ENCODE results near the gene SYT9.
"Not testable (repeated sequence)": the region's sequence is repeated elsewhere in the genome, so short reads cannot be mapped to it uniquely, and the experiment has no call there.

The SYT9 gene

GRCh38 chr11:7303146-7303545, 51.4 kb downstream of the SYT9 start:
- no peak overlapping the region for H3K4me3 ChIP-seq (ENCODE audit: low read length)
- no peaks in the 10 kb centered on the region for H3K36me3 ChIP-seq (ENCODE audit: insufficient read depth, low read length)
- H3K27me3 ChIP-seq (ENCODE audit: insufficient read depth, low read length), result no peaks in the 10 kb centered on the region
- 88% methylated on average over 10 of the region's 11 CpGs for WGBS
- no peaks in the 10 kb centered on the region for H3K4me1 ChIP-seq (ENCODE audit: insufficient read depth, low read length)
- H3K9ac ChIP-seq (ENCODE audit: low read depth, low read length), result no peak overlapping the region
- H3K27ac ChIP-seq (ENCODE audit: low read depth, low read length), result no peak overlapping the region
- no peaks in the 10 kb centered on the region for H3K9me3 ChIP-seq (ENCODE audit: insufficient read depth, low read depth, low read length)

GRCh38 chr11:7306900-7307299, 55.2 kb downstream of the SYT9 start:
- Histone ChIP-seq H3K9me3 (ENCODE audit: insufficient read depth, low read depth, low read length) (no peaks in the 10 kb centered on the region), H3K9ac (ENCODE audit: low read depth, low read length) (no peak overlapping the region), H3K27ac (ENCODE audit: low read depth, low read length) (no peak overlapping the region), H3K36me3 (ENCODE audit: insufficient read depth, low read length) (no peaks in the 10 kb centered on the region), H3K4me3 (ENCODE audit: low read length) (no peak overlapping the region), H3K4me1 (ENCODE audit: insufficient read depth, low read length) (no peaks in the 10 kb centered on the region), H3K27me3 (ENCODE audit: insufficient read depth, low read length) (no peaks in the 10 kb centered on the region)
- WGBS, result 100% methylated on average over 1 of the region's 2 CpGs

GRCh38 chr11:7307836-7308235, 56.1 kb downstream of the SYT9 start:
- no peaks in the 10 kb centered on the region for H3K27me3 ChIP-seq (ENCODE audit: insufficient read depth, low read length)
- H3K9me3 ChIP-seq (ENCODE audit: insufficient read depth, low read depth, low read length), result no peaks in the 10 kb centered on the region
- no peak overlapping the region for H3K9ac ChIP-seq (ENCODE audit: low read depth, low read length)
- no peak overlapping the region for H3K4me3 ChIP-seq (ENCODE audit: low read length)
- WGBS, result 93% methylated on average over 2 of the region's 2 CpGs
- no peaks in the 10 kb centered on the region for H3K4me1 ChIP-seq (ENCODE audit: insufficient read depth, low read length)
- no peaks in the 10 kb centered on the region for H3K36me3 ChIP-seq (ENCODE audit: insufficient read depth, low read length)
- H3K27ac ChIP-seq (ENCODE audit: low read depth, low read length), result no peak overlapping the region

GRCh38 chr11:7311903-7312302, 60.2 kb downstream of the SYT9 start:
- WGBS, result 87% methylated on average over 2 of the region's 3 CpGs
- H3K27me3 ChIP-seq (ENCODE audit: insufficient read depth, low read length), result no peaks in the 10 kb centered on the region

GRCh38 chr11:7314811-7315604, 63.3 kb downstream of the SYT9 start:
- H3K4me1 ChIP-seq (ENCODE audit: insufficient read depth, low read length), result peaks cover 11% of the 10 kb centered on the region; the same call in 1 of the 2 replicates
- H3K36me3 ChIP-seq (ENCODE audit: insufficient read depth, low read length), result no peaks in the 10 kb centered on the region
- no peaks in the 10 kb centered on the region for H3K27me3 ChIP-seq (ENCODE audit: insufficient read depth, low read length)
- WGBS, result 88% methylated on average over 4 of the region's 4 CpGs
- H3K4me3 ChIP-seq (ENCODE audit: low read length), result no peak overlapping the region
- no peak overlapping the region for H3K27ac ChIP-seq (ENCODE audit: low read depth, low read length)
- no peaks in the 10 kb centered on the region for H3K9me3 ChIP-seq (ENCODE audit: insufficient read depth, low read depth, low read length)
- no peak overlapping the region for H3K9ac ChIP-seq (ENCODE audit: low read depth, low read length)

More at GRCh38 chr11:7311903-7312302, 60.2 kb downstream of the SYT9 start:
- H3K9ac ChIP-seq (ENCODE audit: low read depth, low read length), result no peak overlapping the region
- H3K36me3 ChIP-seq (ENCODE audit: insufficient read depth, low read length), result no peaks in the 10 kb centered on the region
- H3K9me3 ChIP-seq (ENCODE audit: insufficient read depth, low read depth, low read length), result no peaks in the 10 kb centered on the region
- H3K4me1 ChIP-seq (ENCODE audit: insufficient read depth, low read length), result peaks cover 2% of the 10 kb centered on the region; the same call in 1 of the 2 replicates
- H3K27ac ChIP-seq (ENCODE audit: low read depth, low read length), result no peak overlapping the region
- H3K4me3 ChIP-seq (ENCODE audit: low read length), result no peak overlapping the region

- 77% methylated on average over 2 of the region's 2 CpGs for WGBS
- Histone ChIP-seq H3K4me1 (ENCODE audit: insufficient read depth, low read length) (peaks cover 11% of the 10 kb centered on the region; the same call in 1 of the 2 replicates), H3K9me3 (ENCODE audit: insufficient read depth, low read depth, low read length) (no peaks in the 10 kb centered on the region), H3K36me3 (ENCODE audit: insufficient read depth, low read length) (no peaks in the 10 kb centered on the region), H3K27me3 (ENCODE audit: insufficient read depth, low read length) (no peaks in the 10 kb centered on the region), H3K9ac (ENCODE audit: low read depth, low read length) (no peak overlapping the region), H3K4me3 (ENCODE audit: low read length) (no peak overlapping the region), H3K27ac (ENCODE audit: low read depth, low read length) (no peak overlapping the region)
These were observed 67.8 kb downstream of the SYT9 start for GRCh38 chr11:7319501-7319900.

GRCh38 chr11:7320306-7320705, 68.6 kb downstream of the SYT9 start:
- Histone ChIP-seq H3K4me3 (ENCODE audit: low read length) (no peak overlapping the region), H3K27me3 (ENCODE audit: insufficient read depth, low read length) (no peaks in the 10 kb centered on the region), H3K4me1 (ENCODE audit: insufficient read depth, low read length) (peaks cover 9% of the 10 kb centered on the region; the same call in 1 of the 2 replicates), H3K27ac (ENCODE audit: low read depth, low read length) (no peak overlapping the region), H3K9ac (ENCODE audit: low read depth, low read length) (no peak overlapping the region), H3K9me3 (ENCODE audit: insufficient read depth, low read depth, low read length) (no peaks in the 10 kb centered on the region), H3K36me3 (ENCODE audit: insufficient read depth, low read length) (no peaks in the 10 kb centered on the region)

- Histone ChIP-seq H3K4me3 (ENCODE audit: low read length) (no peak overlapping the region), H3K9ac (ENCODE audit: low read depth, low read length) (no peak overlapping the region), H3K9me3 (ENCODE audit: insufficient read depth, low read depth, low read length) (no peaks in the 10 kb centered on the region), H3K27me3 (ENCODE audit: insufficient read depth, low read length) (no peaks in the 10 kb centered on the region), H3K27ac (ENCODE audit: low read depth, low read length) (no peak overlapping the region), H3K36me3 (ENCODE audit: insufficient read depth, low read length) (no peaks in the 10 kb centered on the region), H3K4me1 (ENCODE audit: insufficient read depth, low read length) (peaks cover 9% of the 10 kb centered on the region; the same call in 1 of the 2 replicates)
- WGBS, result 84% methylated on average over 7 of the region's 7 CpGs
These were observed 70.1 kb downstream of the SYT9 start for GRCh38 chr11:7321473-7322450.

- Histone ChIP-seq H3K27ac (ENCODE audit: low read depth, low read length) (no peak overlapping the region), H3K9me3 (ENCODE audit: insufficient read depth, low read depth, low read length) (no peaks in the 10 kb centered on the region), H3K9ac (ENCODE audit: low read depth, low read length) (no peak overlapping the region), H3K4me3 (ENCODE audit: low read length) (no peak overlapping the region), H3K27me3 (ENCODE audit: insufficient read depth, low read length) (no peaks in the 10 kb centered on the region), H3K36me3 (ENCODE audit: insufficient read depth, low read length) (no peaks in the 10 kb centered on the region), H3K4me1 (ENCODE audit: insufficient read depth, low read length) (peaks cover 13% of the 10 kb centered on the region; the same call in 1 of the 2 replicates)
- 86% methylated on average over 1 of the region's 1 CpG for WGBS
These were observed 80.7 kb downstream of the SYT9 start for GRCh38 chr11:7332451-7332850.

GRCh38 chr11:7332962-7333361, 81.3 kb downstream of the SYT9 start:
- H3K9me3 ChIP-seq (ENCODE audit: insufficient read depth, low read depth, low read length), result no peaks in the 10 kb centered on the region
- no peak overlapping the region for H3K9ac ChIP-seq (ENCODE audit: low read depth, low read length)
- no peak overlapping the region for H3K4me3 ChIP-seq (ENCODE audit: low read length)
- no peaks in the 10 kb centered on the region for H3K36me3 ChIP-seq (ENCODE audit: insufficient read depth, low read length)
- H3K27me3 ChIP-seq (ENCODE audit: insufficient read depth, low read length), result no peaks in the 10 kb centered on the region
- H3K27ac ChIP-seq (ENCODE audit: low read depth, low read length), result no peak overlapping the region
- 96% methylated on average over 2 of the region's 2 CpGs for WGBS
- H3K4me1 ChIP-seq (ENCODE audit: insufficient read depth, low read length), result peaks cover 13% of the 10 kb centered on the region; the same call in 1 of the 2 replicates

GRCh38 chr11:7335442-7335841, 83.7 kb downstream of the SYT9 start:
- not testable (repeated sequence) for H3K27ac ChIP-seq (ENCODE audit: low read depth, low read length); H3K4me3 ChIP-seq (ENCODE audit: low read length); H3K27me3 ChIP-seq (ENCODE audit: insufficient read depth, low read length); H3K9ac ChIP-seq (ENCODE audit: low read depth, low read length); H3K9me3 ChIP-seq (ENCODE audit: insufficient read depth, low read depth, low read length); H3K36me3 ChIP-seq (ENCODE audit: insufficient read depth, low read length)
- WGBS, result 68% methylated on average over 2 of the region's 2 CpGs
- peaks cover 13% of the 10 kb centered on the region; the same call in 1 of the 2 replicates for H3K4me1 ChIP-seq (ENCODE audit: insufficient read depth, low read length)
